HUDEP-2 (cell line): Measurements from ENCODE around the gene CHMP6.
"Not testable (repeated sequence)": the region's sequence is repeated elsewhere in the genome, so short reads cannot be mapped to it uniquely, and the experiment has no call there.

Source experiments
- DNase-seq, 76 experiments: peaks; one replicate each; lab custom pipeline; 2025; ENCODE audit not compliant: unreplicated experiment in 76 of 76; lab: John Stamatoyannopoulos, UW

CHMP6 gene

GRCh38 chr17:81027591-81028505 lies 36.2 kb downstream of the CHMP6 start:
- DNase-seq: no peak

- DNase-seq: no peak
Measured at GRCh38 chr17:81028506-81028858, 36.8 kb downstream of the CHMP6 start.

- no peak for DNase-seq
Measured at GRCh38 chr17:81029859-81030258, 38.2 kb downstream of the CHMP6 start.

GRCh38 chr17:81030312-81030711 lies 38.7 kb downstream of the CHMP6 start:
- not testable (repeated sequence) for DNase-seq

GRCh38 chr17:81030741-81031565 lies 39.3 kb downstream of the CHMP6 start:
- no peak for DNase-seq

- DNase-seq: no peak
Measured at GRCh38 chr17:81031566-81032550, 40.2 kb downstream of the CHMP6 start.

GRCh38 chr17:81032641-81033480 lies 41.2 kb downstream of the CHMP6 start:
- DNase-seq: no peak

GRCh38 chr17:81033535-81034167 lies 42.0 kb downstream of the CHMP6 start:
- DNase-seq: no peak

- DNase-seq: peak in 1 of 76 experiments; percentile 58
Measured at GRCh38 chr17:81034168-81034777, 42.6 kb downstream of the CHMP6 start.

- DNase-seq: peak in 75 of 76 experiments; percentile 53 to 99 (median 94)
Measured at GRCh38 chr17:81034779-81035520, 43.3 kb downstream of the CHMP6 start, which contains the start of gene BAIAP2. BAIAP2 (plus strand) TSS chr17:81035151; CDS start chr17:81035255, 104 bp downstream.

GRCh38 chr17:81035521-81036196 lies 44.0 kb downstream of the CHMP6 start:
- DNase-seq: peak in 7 of 76 experiments; percentile 8 to 46 (median 16)

- no peak for DNase-seq
Measured at GRCh38 chr17:81036197-81036941, 44.7 kb downstream of the CHMP6 start.

- no peak for DNase-seq
Measured at GRCh38 chr17:81037026-81037797, 45.6 kb downstream of the CHMP6 start.

- DNase-seq: no peak
Measured at GRCh38 chr17:81037798-81038733, 46.4 kb downstream of the CHMP6 start.

- DNase-seq: no peak
Measured at GRCh38 chr17:81039096-81039495, 47.5 kb downstream of the CHMP6 start.
